Omental fat pad (tissue), 4 donors: Measurements from ENCODE around the gene TBCE. TPM values are rescaled to one million over a fixed set of nuclear protein-coding genes. Genes with fewer than 3 reads are reported as not detected.
A peak's percentile ranks its signal among the peaks of the same experiment; 100 is the strongest.

ENCODE experiments used
- ATAC-seq: fragments of 150-250 bp; one replicate; pipeline ENCODE4 v1.9.1; 2016; ENCODE audit warnings: mild to moderate bottlenecking, moderate library complexity; ENCODE audit not compliant: low FRiP score
- DNase-seq: peaks from one replicate; pipeline ENCODE4 v3.0.0-alpha.2; 2019; ENCODE audit warnings: low spot score
- total RNA-seq, 4 donors: library from RNA; depleted of rRNA; stranded (reverse); fragments of >200 nt; gene quantifications; one replicate each; pipeline ENCODE4 v1.1.0, GENCODE V29; 2016
- TF ChIP-seq, protein P1 (sequence below), 3 donors: fragments of 450-650 bp; IDR thresholded peaks; one replicate each; pipeline ENCODE4 v1.5.1; 2016 to 2017; ENCODE audit warnings: antibody characterized with exemption in 3 of 3, mild to moderate bottlenecking in 3 of 3, moderate library complexity in 2 of 3

TBCE gene
- total RNA-seq, 4 donors from 2014 or later, result 10.9 to 27.3 (median 19.2) TPM

- peak; percentile 70 for ATAC-seq
- DNase-seq, result no peak
- TF ChIP-seq, protein P1, sequence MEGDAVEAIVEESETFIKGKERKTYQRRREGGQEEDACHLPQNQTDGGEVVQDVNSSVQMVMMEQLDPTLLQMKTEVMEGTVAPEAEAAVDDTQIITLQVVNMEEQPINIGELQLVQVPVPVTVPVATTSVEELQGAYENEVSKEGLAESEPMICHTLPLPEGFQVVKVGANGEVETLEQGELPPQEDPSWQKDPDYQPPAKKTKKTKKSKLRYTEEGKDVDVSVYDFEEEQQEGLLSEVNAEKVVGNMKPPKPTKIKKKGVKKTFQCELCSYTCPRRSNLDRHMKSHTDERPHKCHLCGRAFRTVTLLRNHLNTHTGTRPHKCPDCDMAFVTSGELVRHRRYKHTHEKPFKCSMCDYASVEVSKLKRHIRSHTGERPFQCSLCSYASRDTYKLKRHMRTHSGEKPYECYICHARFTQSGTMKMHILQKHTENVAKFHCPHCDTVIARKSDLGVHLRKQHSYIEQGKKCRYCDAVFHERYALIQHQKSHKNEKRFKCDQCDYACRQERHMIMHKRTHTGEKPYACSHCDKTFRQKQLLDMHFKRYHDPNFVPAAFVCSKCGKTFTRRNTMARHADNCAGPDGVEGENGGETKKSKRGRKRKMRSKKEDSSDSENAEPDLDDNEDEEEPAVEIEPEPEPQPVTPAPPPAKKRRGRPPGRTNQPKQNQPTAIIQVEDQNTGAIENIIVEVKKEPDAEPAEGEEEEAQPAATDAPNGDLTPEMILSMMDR (IDR thresholded peaks at IDR 0.05), result no peak
These were observed 30.3 kb upstream of the TBCE start for GRCh38 chr1:235336903-235337302.

DNA sequence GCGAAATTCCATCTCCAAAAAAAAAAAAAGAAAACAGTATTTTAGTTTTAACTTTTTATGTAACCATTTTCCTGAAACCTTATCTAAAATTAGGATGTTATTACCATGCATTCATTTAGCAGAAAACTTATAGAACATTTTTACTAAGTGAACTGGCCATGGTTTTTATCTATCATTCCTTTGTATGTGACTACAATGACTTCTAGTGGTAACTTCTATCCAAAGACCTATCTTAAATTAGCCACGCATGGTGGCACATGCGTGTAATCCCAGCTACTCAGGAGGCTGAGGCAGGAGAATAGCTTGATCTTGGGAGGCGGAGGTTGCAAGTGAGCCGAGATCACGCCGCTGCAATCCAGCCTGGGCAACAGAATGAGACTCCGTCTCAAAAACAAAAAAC is 27.5 kb upstream of the TBCE start:
- DNase-seq (no peak), ATAC-seq (no peak)
- TF ChIP-seq, protein P1 (IDR thresholded peaks at IDR 0.05), result no peak

GRCh38 chr1:235341334-235341733 is 25.9 kb upstream of the TBCE start:
- DNase-seq, result no peak
- ATAC-seq, result no peak

GRCh38 chr1:235342039-235342438 is 25.2 kb upstream of the TBCE start:
- ATAC-seq (no peak), DNase-seq (no peak)
- TF ChIP-seq, protein P1 (IDR thresholded peaks at IDR 0.05), result no peak

More at GRCh38 chr1:235341334-235341733, 25.9 kb upstream of the TBCE start:
- TF ChIP-seq, protein P1 (IDR thresholded peaks at IDR 0.05), result no peak

DNA sequence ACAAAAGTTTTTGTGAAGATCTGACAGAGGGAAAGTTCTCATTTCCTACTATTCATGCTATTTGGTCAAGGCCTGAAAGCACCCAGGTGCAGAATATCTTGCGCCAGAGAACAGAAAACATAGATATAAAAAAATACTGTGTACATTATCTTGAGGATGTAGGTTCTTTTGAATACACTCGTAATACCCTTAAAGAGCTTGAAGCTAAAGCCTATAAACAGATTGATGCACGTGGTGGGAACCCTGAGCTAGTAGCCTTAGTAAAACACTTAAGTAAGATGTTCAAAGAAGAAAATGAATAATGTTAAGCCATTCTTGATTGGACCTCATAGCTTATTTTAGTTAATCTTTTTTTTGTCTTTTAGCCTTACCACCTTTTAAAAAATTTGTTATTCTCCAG is 24.8 kb upstream of the TBCE start:
- TF ChIP-seq, protein P1 (IDR thresholded peaks at IDR 0.05), result no peak

GRCh38 chr1:235343726-235344125 is 23.5 kb upstream of the TBCE start:
- TF ChIP-seq, protein P1 (IDR thresholded peaks at IDR 0.05), result no peak
- ATAC-seq (no peak), DNase-seq (no peak)

More for the DNA sequence above, 24.8 kb upstream of the TBCE start:
- no peak for ATAC-seq
- DNase-seq, result no peak

- ATAC-seq, result no peak
- TF ChIP-seq, protein P1 (IDR thresholded peaks at IDR 0.05), result no peak
- DNase-seq, result no peak
These were observed 15.8 kb upstream of the TBCE start for GRCh38 chr1:235351441-235351840.
